DND-41 (cell line): Measurements from ENCODE around the gene TOPAZ1.

Experiments
- CTCF ChIP-seq: IDR thresholded peaks from 2 replicates; pipeline ENCODE4 v1.5.1; 2012; ENCODE audit warnings: borderline replicate concordance, low read length, moderate library complexity, mild to moderate bottlenecking; ENCODE audit not compliant: poor library complexity, severe bottlenecking; ENCODE audit errors: extremely low read depth
- EZH2 ChIP-seq: IDR thresholded peaks from 3 replicates; pipeline ENCODE4 v1.6.1; 2012; ENCODE audit warnings: borderline replicate concordance, low read depth, mild to moderate bottlenecking, moderate library complexity, low read length, inconsistent platforms; ENCODE audit not compliant: severe bottlenecking

DNA sequence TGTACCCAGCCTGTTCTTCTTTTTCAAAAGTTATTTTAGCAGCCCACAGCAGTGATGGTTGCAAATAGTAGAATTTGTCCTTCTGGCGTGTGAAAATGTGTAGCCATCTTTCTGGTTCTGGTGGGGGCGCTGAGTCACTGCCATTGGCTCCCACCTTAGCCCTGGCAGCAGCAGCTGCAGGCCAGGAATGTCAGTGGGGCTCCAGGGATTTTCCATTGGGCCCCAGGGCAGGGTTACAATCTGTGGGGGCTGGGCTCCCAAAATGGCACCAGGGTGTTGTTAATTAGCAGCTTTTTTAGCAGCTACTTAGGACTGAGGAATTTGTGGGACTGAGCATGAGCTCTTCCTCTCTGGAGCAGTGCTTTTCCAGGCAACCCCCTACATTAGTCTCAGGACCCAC is 38.9 kb downstream of the TOPAZ1 start:
- no peak for TF ChIP-seq CTCF
- TF ChIP-seq EZH2: no peak
